ENCODE data around the gene IRGM.

The IRGM gene, protein sequence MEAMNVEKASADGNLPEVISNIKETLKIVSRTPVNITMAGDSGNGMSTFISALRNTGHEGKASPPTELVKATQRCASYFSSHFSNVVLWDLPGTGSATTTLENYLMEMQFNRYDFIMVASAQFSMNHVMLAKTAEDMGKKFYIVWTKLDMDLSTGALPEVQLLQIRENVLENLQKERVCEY

DNA sequence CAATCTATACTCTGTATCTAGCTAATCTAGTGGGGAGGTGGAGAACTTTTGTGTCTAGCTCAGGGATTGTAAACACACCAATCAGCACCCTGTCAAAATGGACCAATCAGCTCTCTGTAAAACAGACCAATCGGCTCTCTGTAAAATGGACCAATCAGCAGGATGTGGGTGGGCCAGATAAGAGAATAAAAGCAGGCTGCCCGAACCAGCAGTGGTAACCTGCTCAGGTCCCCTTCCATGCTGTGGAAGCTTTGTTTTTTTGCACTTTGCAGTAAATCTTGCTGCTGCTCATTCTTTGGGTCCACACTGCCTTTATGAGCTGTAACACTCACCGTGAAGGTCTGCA lies at the start of gene IRGM:
IRGM (plus strand) TSS at position 214 of the 346 bp plus-strand sequence. CDS start 1,603 bp downstream, outside the sequence.
- H3K4me3 ChIP-seq (ENCODE audit: low read depth, low read length), result peak within 1 kb of the TSS; percentile 29

DNA sequence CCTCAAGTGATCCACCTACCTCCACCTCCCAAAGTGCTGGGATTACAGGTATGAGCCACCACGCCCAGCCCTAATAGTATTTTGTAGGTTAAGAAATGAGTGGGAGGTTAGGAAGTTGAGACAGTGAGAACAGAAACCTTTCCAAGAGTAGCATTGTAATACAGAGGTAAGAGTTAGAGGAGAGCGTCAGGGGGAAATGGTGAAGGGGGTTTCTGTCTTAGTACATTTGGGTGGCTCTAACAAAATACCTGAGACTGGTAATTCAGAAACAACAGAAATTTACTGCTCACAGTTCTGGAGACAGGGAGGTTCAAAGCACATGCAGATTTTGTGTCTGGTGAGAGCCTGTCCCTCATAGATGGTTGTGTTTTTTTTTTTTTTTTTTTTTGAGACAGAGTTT lies 48.9 kb upstream of the IRGM start:
- TF ChIP-seq, protein P1, sequence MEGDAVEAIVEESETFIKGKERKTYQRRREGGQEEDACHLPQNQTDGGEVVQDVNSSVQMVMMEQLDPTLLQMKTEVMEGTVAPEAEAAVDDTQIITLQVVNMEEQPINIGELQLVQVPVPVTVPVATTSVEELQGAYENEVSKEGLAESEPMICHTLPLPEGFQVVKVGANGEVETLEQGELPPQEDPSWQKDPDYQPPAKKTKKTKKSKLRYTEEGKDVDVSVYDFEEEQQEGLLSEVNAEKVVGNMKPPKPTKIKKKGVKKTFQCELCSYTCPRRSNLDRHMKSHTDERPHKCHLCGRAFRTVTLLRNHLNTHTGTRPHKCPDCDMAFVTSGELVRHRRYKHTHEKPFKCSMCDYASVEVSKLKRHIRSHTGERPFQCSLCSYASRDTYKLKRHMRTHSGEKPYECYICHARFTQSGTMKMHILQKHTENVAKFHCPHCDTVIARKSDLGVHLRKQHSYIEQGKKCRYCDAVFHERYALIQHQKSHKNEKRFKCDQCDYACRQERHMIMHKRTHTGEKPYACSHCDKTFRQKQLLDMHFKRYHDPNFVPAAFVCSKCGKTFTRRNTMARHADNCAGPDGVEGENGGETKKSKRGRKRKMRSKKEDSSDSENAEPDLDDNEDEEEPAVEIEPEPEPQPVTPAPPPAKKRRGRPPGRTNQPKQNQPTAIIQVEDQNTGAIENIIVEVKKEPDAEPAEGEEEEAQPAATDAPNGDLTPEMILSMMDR (IDR thresholded peaks at IDR 0.05; ENCODE audit: borderline replicate concordance, insufficient read depth, low read depth, low read length), result no peak
- H3K4me3 ChIP-seq (ENCODE audit: low read depth, low read length), result no peak overlapping the region

DNA sequence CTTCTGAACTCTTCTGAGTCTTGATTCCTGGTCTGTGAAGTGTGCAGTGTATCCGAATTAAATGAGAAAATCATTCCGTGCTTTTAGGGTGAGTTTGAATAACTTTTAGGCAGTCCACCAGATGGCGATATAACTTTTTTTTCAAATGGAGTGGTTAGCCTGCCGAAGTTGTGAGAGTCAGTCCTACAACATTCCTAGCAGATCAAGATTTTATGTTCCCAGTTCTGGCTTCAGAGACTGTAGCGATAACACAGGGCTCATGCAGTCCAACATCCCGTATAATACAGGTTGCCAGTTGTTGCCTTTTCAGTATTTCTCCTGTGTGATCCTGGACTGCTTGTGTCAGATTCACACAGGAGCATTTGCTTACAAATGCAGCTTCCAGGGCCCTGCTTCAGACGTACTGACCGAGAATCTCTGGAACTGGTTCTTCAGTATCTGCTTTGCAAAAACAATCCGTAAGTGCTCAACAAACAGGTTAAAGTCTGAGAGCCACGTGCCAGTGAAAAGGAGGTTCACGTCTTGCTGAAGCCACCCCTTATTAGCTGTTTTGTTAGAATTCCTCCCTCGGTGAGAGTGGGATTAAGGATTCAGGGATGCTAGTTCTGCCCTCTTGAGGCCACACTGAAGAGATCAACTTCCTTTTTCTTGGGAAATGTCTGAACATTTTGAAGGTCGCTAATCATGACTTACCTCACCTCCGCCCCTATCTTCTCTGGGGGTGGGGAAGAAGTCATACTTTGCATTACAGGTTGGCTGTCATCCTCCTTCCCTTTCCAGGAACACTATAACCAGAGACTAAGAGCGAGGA lies 45.0 kb upstream of the IRGM start:
- H3K4me3 ChIP-seq (ENCODE audit: low read depth, low read length), result no peak overlapping the region
- TF ChIP-seq, protein P1 (IDR thresholded peaks at IDR 0.05; ENCODE audit: borderline replicate concordance, insufficient read depth, low read depth, low read length), result peak; percentile 35; the same call in 1 of the 2 replicates

DNA sequence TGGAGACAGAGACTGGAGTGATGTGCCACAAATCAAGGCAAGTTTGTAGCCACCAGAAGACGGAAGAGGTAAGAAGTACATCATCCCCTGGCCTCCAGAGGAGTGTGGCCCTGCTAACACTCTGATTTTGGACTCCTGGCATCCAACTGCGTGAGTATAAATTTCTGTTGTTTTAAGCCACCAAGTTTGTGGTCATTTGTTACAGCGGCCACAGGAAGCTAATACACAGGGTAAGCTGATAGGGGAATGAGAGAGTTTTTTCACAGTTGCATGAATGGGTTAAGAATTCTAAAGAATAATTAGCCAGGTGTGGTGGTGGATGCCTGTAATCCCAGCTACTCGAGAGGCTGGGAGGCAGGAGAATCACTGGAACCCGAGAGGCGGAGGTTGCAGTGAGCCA lies 41.9 kb upstream of the IRGM start:
- H3K4me3 ChIP-seq (ENCODE audit: low read depth, low read length), result no peak overlapping the region
- TF ChIP-seq, protein P1 (IDR thresholded peaks at IDR 0.05; ENCODE audit: borderline replicate concordance, insufficient read depth, low read depth, low read length), result no peak

DNA sequence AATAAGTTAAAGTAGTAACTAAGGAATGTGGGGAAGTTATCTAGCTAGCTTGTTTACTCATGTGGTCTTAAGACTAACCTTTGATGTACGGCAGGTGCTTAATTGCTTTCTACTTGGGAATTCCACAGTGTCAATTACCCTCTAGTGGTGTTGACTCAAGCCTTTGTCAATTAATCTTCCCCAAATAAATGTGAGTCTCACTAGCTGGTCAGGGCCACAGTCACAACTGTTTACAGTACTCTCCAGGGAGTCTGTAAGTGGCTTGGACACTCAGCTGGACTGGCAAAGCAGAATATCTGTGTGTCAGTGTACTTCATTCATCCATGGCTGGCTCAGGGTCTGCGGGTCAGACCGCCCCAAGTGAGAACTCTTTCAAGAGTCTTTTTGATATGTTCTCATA lies 37.0 kb upstream of the IRGM start:
- H3K4me3 ChIP-seq (ENCODE audit: low read depth, low read length), result no peak overlapping the region
- TF ChIP-seq, protein P1 (IDR thresholded peaks at IDR 0.05; ENCODE audit: borderline replicate concordance, insufficient read depth, low read depth, low read length), result no peak

DNA sequence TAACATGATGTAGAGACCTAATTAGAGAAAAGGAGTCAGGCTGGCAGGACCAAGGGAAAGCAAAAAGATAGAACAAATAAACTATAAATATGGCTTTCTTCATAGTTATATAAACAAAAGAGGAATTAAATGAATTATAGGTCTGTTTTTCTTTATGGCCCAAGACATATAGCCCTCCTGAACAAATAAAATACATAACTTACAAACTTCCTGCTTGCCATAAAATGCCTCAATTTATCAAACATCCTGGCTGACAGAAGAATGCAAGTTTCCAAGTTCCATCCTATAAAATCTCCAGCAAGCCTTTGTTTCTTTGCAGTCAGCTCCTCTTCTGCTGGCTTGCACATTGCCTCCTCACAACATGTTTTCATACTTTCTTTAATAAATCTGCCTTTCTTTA lies 31.3 kb upstream of the IRGM start:
- TF ChIP-seq, protein P1 (IDR thresholded peaks at IDR 0.05; ENCODE audit: borderline replicate concordance, insufficient read depth, low read depth, low read length), result no peak
- H3K4me3 ChIP-seq (ENCODE audit: low read depth, low read length), result no peak overlapping the region

DNA sequence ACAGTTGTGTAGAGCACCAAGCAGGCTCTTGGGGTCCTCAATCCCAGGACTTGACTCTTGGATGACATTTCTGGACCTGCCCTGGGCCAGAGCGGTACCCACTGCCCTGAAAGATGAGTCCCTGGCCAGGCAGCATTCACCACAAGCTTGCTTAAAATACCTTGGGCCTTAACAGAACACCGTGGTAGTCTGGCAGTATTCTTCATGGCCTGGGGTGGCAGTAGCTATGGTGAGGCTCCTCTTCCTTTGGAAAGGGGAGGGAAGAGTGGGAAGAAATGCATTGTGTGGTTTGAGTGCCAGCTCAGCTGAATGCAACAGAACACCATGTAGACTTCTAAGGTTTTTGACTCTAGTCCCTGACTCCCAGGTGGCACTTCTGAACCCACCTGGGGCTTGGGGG lies 29.4 kb upstream of the IRGM start:
- no peak overlapping the region for H3K4me3 ChIP-seq (ENCODE audit: low read depth, low read length)
- TF ChIP-seq, protein P1 (IDR thresholded peaks at IDR 0.05; ENCODE audit: borderline replicate concordance, insufficient read depth, low read depth, low read length), result no peak
